ENCODE measurements around the gene CHFR.

GRCh38 chr12:132825089-132825488 is 62.3 kb downstream of the CHFR start:
- TF ChIP-seq CTCF (conservative IDR thresholded peaks at IDR 0.05) (no peak), ZFX (IDR thresholded peaks at IDR 0.05) (no peak)

Measured in C4-2B (cell line).